IMR-90 (cell line): Measurements from ENCODE around the gene CATSPER4. TPM values are rescaled to one million over a fixed set of nuclear protein-coding genes. Genes with fewer than 3 reads are reported as not detected.

ENCODE experiments used
- ATAC-seq: fragments of 200-7000 bp; cut with Tn5 transposase; 2 replicates; pipeline ENCODE4 v1.9.1; 2020; ENCODE audit warnings: low read depth, mild to moderate bottlenecking, moderate library complexity
- BruUV-seq: library from RNA; stranded (reverse); fragments of 400-500 nt; replicated peaks from 2 replicates; lab custom pipeline; 2021; lab: Mats Ljungman, UMichigan
- CTCF ChIA-PET: fragments of 300-600 bp; formaldehyde crosslinking; extraction: SDS; loops from one replicate; lab custom pipeline; 2021; ENCODE audit warnings: antibody characterized with exemption; lab: Yijun Ruan, JAX
- POLR2A ChIA-PET: fragments of 300-600 bp; sonication (Branson Sonifier 250); formaldehyde crosslinking; loops from one replicate; lab custom pipeline; 2022; ENCODE audit warnings: antibody characterized with exemption; ENCODE audit not compliant: unreplicated experiment; lab: Charles Lee
- DNase-seq: peaks from one replicate; pipeline ENCODE4 v3.0.0; 2013
- H2AFZ ChIP-seq: replicated peaks from 2 replicates; pipeline ENCODE3; 2013; ENCODE audit warnings: low read length, mild to moderate bottlenecking; ENCODE audit not compliant: poor library complexity
- H2AK5ac ChIP-seq: 2 replicates; pipeline ENCODE4 v1.6.1; 2013; ENCODE audit warnings: low read depth, low read length, inconsistent platforms
- H2AK9ac ChIP-seq: replicated peaks from 2 replicates; pipeline ENCODE3; 2013; ENCODE audit warnings: mild to moderate bottlenecking, low read depth, low read length, moderate library complexity; ENCODE audit not compliant: poor library complexity
- H2BK120ac ChIP-seq: 2 replicates; pipeline ENCODE4 v1.6.1; 2013; ENCODE audit warnings: low read depth, low read length, inconsistent platforms
- H2BK15ac ChIP-seq: 3 replicates; pipeline ENCODE4 v1.6.1; 2013; ENCODE audit warnings: low read depth, low read length, inconsistent platforms
- H2BK20ac ChIP-seq: 2 replicates; pipeline ENCODE4 v1.6.1; 2013; ENCODE audit warnings: low read depth, mild to moderate bottlenecking, inconsistent platforms, low read length, moderate library complexity
- H2BK5ac ChIP-seq: 2 replicates; pipeline ENCODE4 v1.6.1; 2013; ENCODE audit warnings: mild to moderate bottlenecking, low read depth, low read length, inconsistent platforms; ENCODE audit not compliant: poor library complexity, severe bottlenecking
- H3K14ac ChIP-seq: replicated peaks from 2 replicates; pipeline ENCODE4 v1.6.1; 2013; ENCODE audit warnings: low read depth, low read length, inconsistent platforms
- H3K18ac ChIP-seq: 2 replicates; pipeline ENCODE4 v1.6.1; 2013; ENCODE audit warnings: low read depth, low read length, control low read depth
- H3K23ac ChIP-seq: 2 replicates; pipeline ENCODE4 v1.6.1; 2013; ENCODE audit warnings: low read depth, low read length, inconsistent platforms
- H3K27ac ChIP-seq: 2 replicates; pipeline ENCODE4 v1.5.1; 2013; ENCODE audit warnings: mild to moderate bottlenecking, control low read depth, low read length; ENCODE audit not compliant: insufficient read depth
- H3K27me3 ChIP-seq: 2 replicates; pipeline ENCODE4 v1.6.1; 2013; ENCODE audit warnings: low read length; ENCODE audit not compliant: control insufficient read depth, insufficient read depth
- H3K36me3 ChIP-seq: 2 replicates; pipeline ENCODE4 v1.6.1; 2013; ENCODE audit warnings: low read length, mixed read lengths; ENCODE audit not compliant: control insufficient read depth, insufficient read depth
- H3K4ac ChIP-seq: 2 replicates; pipeline ENCODE4 v1.6.1; 2013; ENCODE audit warnings: low read depth, low read length, inconsistent platforms
- H3K4me1 ChIP-seq: 2 replicates; pipeline ENCODE4 v1.6.1; 2013; ENCODE audit warnings: low read length, mixed read lengths; ENCODE audit not compliant: control insufficient read depth, insufficient read depth
- H3K4me2 ChIP-seq: 2 replicates; pipeline ENCODE4 v1.6.1; 2013; ENCODE audit warnings: low read depth, mild to moderate bottlenecking, control low read depth, low read length, moderate library complexity
- H3K4me3 ChIP-seq: 2 replicates; pipeline ENCODE4 v1.5.1; 2013; ENCODE audit warnings: low read depth, mild to moderate bottlenecking, control low read depth, low read length, moderate library complexity; ENCODE audit not compliant: insufficient read depth
- H3K56ac ChIP-seq: 2 replicates; pipeline ENCODE4 v1.6.1; 2013; ENCODE audit warnings: low read length, inconsistent platforms; ENCODE audit not compliant: insufficient read depth; ENCODE audit errors: extremely low read depth
- H3K79me1 ChIP-seq, 2 experiments: 2 replicates each; pipeline ENCODE4 v1.6.1; 2013; ENCODE audit warnings: low read length in 2 of 2, inconsistent platforms in 1 of 2, low read depth in 1 of 2
- H3K9ac ChIP-seq: 2 replicates; pipeline ENCODE4 v1.6.1; 2013; ENCODE audit warnings: low read depth, low read length, control low read depth
- H3K9me1 ChIP-seq: 2 replicates; pipeline ENCODE4 v1.6.1; 2013; ENCODE audit warnings: low read length, inconsistent platforms; ENCODE audit not compliant: insufficient read depth
- H3K9me3 ChIP-seq: 2 replicates; pipeline ENCODE4 v1.6.1; 2013; ENCODE audit warnings: low read length; ENCODE audit not compliant: control insufficient read depth, insufficient read depth
- H4K20me1 ChIP-seq: 2 replicates; pipeline ENCODE4 v1.6.1; 2013; ENCODE audit warnings: low read length, inconsistent platforms; ENCODE audit not compliant: insufficient read depth
- H4K5ac ChIP-seq: 2 replicates; pipeline ENCODE4 v1.6.1; 2013; ENCODE audit warnings: mild to moderate bottlenecking, low read depth, low read length, control low read depth
- H4K8ac ChIP-seq, 2 experiments: 2 replicates each; pipeline ENCODE4 v1.6.1; 2013; ENCODE audit warnings: low read depth in 2 of 2, low read length in 2 of 2, control low read depth in 1 of 2, inconsistent platforms in 1 of 2
- H4K91ac ChIP-seq: 2 replicates; pipeline ENCODE4 v1.6.1; 2013; ENCODE audit warnings: low read depth, low read length, inconsistent platforms; ENCODE audit not compliant: insufficient read depth
- FOS ChIP-seq: fragments of 150-350 bp; IDR thresholded peaks from 2 replicates; pipeline ENCODE4 v1.6.1; 2016; ENCODE audit warnings: low read depth, low read length
- RFX5 ChIP-seq: IDR thresholded peaks from 2 replicates; pipeline ENCODE4 v1.8.0; 2012; ENCODE audit warnings: low read depth, mild to moderate bottlenecking, low read length, moderate library complexity
- WGBS, 2 experiments: methylation state at CpG; one replicate each; pipeline versions ENCODE4 v1.1.5 to v1.1.7; 2013; ENCODE audit warnings: missing lambda C conversion rate in 2 of 2; ENCODE audit not compliant: insufficient read length in 1 of 2; ENCODE audit errors: extremely low coverage in 2 of 2; 5-methylcytosine and 5-hydroxymethylcytosine counted together
- dilution Hi-C: fragments of 300-500 bp; cut with HindIII; formaldehyde crosslinking; loops from one replicate; pipeline ENCODE4 v1.14.3; 2018; ENCODE audit warnings: low sequenced_read_pairs; ENCODE audit not compliant: unreplicated experiment
- in situ Hi-C: fragments of 300-500 bp; cut with MboI; formaldehyde crosslinking; loops from 3 replicates; pipeline ENCODE4 v1.14.3; 2019; ENCODE audit warnings: low sequenced_read_pairs, inconsistent platforms, mixed read lengths
- intact Hi-C: fragments of 100-400 bp; cut with micrococcal nuclease; formaldehyde crosslinking; loops from 2 replicates; pipeline ENCODE4 v1.10.0; 2022
- polyA plus RNA-seq, 3 experiments: library from polyadenylated mRNA; depleted of rRNA; stranded (reverse); fragments of >200 nt; gene quantifications; 2 replicates each; pipeline ENCODE4 v1.2.3, GENCODE V29; 2012; ENCODE audit warnings: low replicate concordance in 1 of 3
- total RNA-seq: library from RNA; depleted of rRNA; stranded (reverse); fragments of >200 nt; gene quantifications from 2 replicates; pipeline ENCODE4 v1.2.3, GENCODE V29; 2012

CATSPER4 gene
- total and polyA plus RNA-seq, 2 of the 4 experiments (the other 2 are of a cell fraction): not detected

- Histone ChIP-seq H4K8ac (no peak overlapping the region), H3K9ac (no peak overlapping the region), H3K36me3 (no peaks in the 10 kb centered on the region), H3K27me3 (peaks cover 40% of the 10 kb centered on the region), H3K27ac (no peak overlapping the region), H3K79me1 (no peaks in the 10 kb centered on the region), H2BK120ac (no peak overlapping the region), H2AK5ac (no peak overlapping the region), H3K4me3 (no peak overlapping the region), H2AFZ (no peak overlapping the region), H2BK5ac (no peak overlapping the region), H3K4me1 (no peaks in the 10 kb centered on the region), H4K20me1 (no peaks in the 10 kb centered on the region), H3K4me2 (no peak overlapping the region), H2AK9ac (no peak overlapping the region), H4K91ac (no peak overlapping the region), H3K9me1 (no peaks in the 10 kb centered on the region), H4K5ac (no peak overlapping the region), H2BK20ac (no peak overlapping the region), H3K23ac (no peak overlapping the region), H3K18ac (no peak overlapping the region), H2BK15ac (no peak overlapping the region), H3K56ac (no peak overlapping the region), H3K14ac (no peak overlapping the region), H3K9me3 (no peaks in the 10 kb centered on the region), H3K4ac (no peak overlapping the region)
- intact Hi-C loops (no loop called here), dilution Hi-C loops (no loop called here), in situ Hi-C loops (no loop called here)
- TF ChIP-seq FOS (no peak), RFX5 (no peak)
- CTCF ChIA-PET: no interaction called here
- no peak for DNase-seq
- no CpG with 5 or more reads among the region's 3 CpGs for WGBS, 2 experiments
- no TSS peak for BruUV-seq
- ATAC-seq: no peak
- POLR2A ChIA-PET: no interaction called here
Observed at GRCh38 chr1:26197301-26197700, 6.9 kb downstream of the CATSPER4 start.
